ENCODE measurements around the gene KMT5B.

- TF ChIP-seq CTCF (IDR thresholded peaks at IDR 0.05; ENCODE audit: insufficient read depth, low read depth, low read length): no peak
- no peak for TF ChIP-seq EZH2 (IDR thresholded peaks at IDR 0.05; ENCODE audit: insufficient read depth, low read length)
These were observed 99.1 kb downstream of the KMT5B start for GRCh38 chr11:68113986-68114385.

All from astrocyte (in vitro differentiated cells and primary cell).